Measurements from ENCODE around the gene SIGLEC6.

GRCh38 chr19:51485960-51486660 is 45.4 kb downstream of the SIGLEC6 start:
- TF ChIP-seq POLR2A (IDR thresholded peaks at IDR 0.05) (no peak), CTCF (IDR thresholded peaks at IDR 0.05) (no peak)

Measured in esophagus squamous epithelium (tissue), 4 donors.